Astrocyte (in vitro differentiated cells and primary cell): ENCODE data around the gene SLC25A26. TPM values are rescaled to one million over a fixed set of nuclear protein-coding genes. Genes with fewer than 3 reads are reported as not detected.

Source experiments
- DNase-seq: peaks from one replicate; pipeline ENCODE4 v3.0.0-alpha.2; 2010; ENCODE audit warnings: low read depth
- FAIRE-seq: peaks from 2 replicates; lab custom pipeline; 2011; peaks lifted over from hg19 to GRCh38; lab: Jason Lieb, UNC
- H2AFZ ChIP-seq: 2 replicates; pipeline ENCODE4 v1.6.0; 2012; ENCODE audit warnings: low read depth, low read length, inconsistent platforms
- H3K27ac ChIP-seq: 2 replicates; pipeline ENCODE4 v1.5.1; 2011; ENCODE audit warnings: low read depth, low read length, inconsistent platforms
- H3K27me3 ChIP-seq: 2 replicates; pipeline ENCODE4 v1.6.0; 2011; ENCODE audit warnings: low read length, inconsistent platforms; ENCODE audit not compliant: insufficient read depth
- H3K36me3 ChIP-seq: 2 replicates; pipeline ENCODE4 v1.5.1; 2011; ENCODE audit warnings: low read length, inconsistent platforms; ENCODE audit not compliant: insufficient read depth
- H3K4me1 ChIP-seq: 2 replicates; pipeline ENCODE4 v1.5.1; 2011; ENCODE audit warnings: low read length, inconsistent platforms; ENCODE audit not compliant: insufficient read depth
- H3K4me2 ChIP-seq: 2 replicates; pipeline ENCODE4 v1.6.0; 2012; ENCODE audit warnings: low read length, inconsistent platforms
- H3K4me3 ChIP-seq: 2 replicates; pipeline ENCODE4 v1.5.1; 2011; ENCODE audit warnings: low read depth, mild to moderate bottlenecking, low read length, inconsistent platforms; ENCODE audit not compliant: insufficient read depth
- H3K79me2 ChIP-seq: 2 replicates; pipeline ENCODE4 v1.6.0; 2012; ENCODE audit warnings: mild to moderate bottlenecking, low read length, inconsistent platforms; ENCODE audit not compliant: insufficient read depth
- H3K9ac ChIP-seq: 2 replicates; pipeline ENCODE4 v1.6.0; 2012; ENCODE audit warnings: mild to moderate bottlenecking, low read length, inconsistent platforms
- H3K9me3 ChIP-seq: 2 replicates; pipeline ENCODE4 v1.5.1; 2012; ENCODE audit warnings: low read depth, mild to moderate bottlenecking, low read length, inconsistent platforms; ENCODE audit not compliant: insufficient read depth
- H4K20me1 ChIP-seq: 2 replicates; pipeline ENCODE4 v1.6.0; 2012; ENCODE audit warnings: low read length, inconsistent platforms; ENCODE audit not compliant: insufficient read depth
- H3K27ac Mint-ChIP-seq: one replicate; pipeline ENCODE4 v1.8.0; 2021; ENCODE audit warnings: mild to moderate bottlenecking, mixed read lengths; ENCODE audit not compliant: unreplicated experiment
- H3K27me3 Mint-ChIP-seq: one replicate; pipeline ENCODE4 v1.8.0; 2021; ENCODE audit warnings: low read depth, mixed read lengths; ENCODE audit not compliant: unreplicated experiment
- H3K36me3 Mint-ChIP-seq: one replicate; pipeline ENCODE4 v1.8.0; 2021; ENCODE audit warnings: low read depth, mixed read lengths; ENCODE audit not compliant: unreplicated experiment
- H3K4me1 Mint-ChIP-seq: one replicate; pipeline ENCODE4 v1.8.0; 2021; ENCODE audit warnings: low read depth, mixed read lengths; ENCODE audit not compliant: unreplicated experiment
- H3K4me3 Mint-ChIP-seq: one replicate; pipeline ENCODE4 v1.8.0; 2021; ENCODE audit warnings: mild to moderate bottlenecking, moderate library complexity, mixed read lengths; ENCODE audit not compliant: unreplicated experiment
- H3K9me3 Mint-ChIP-seq: one replicate; pipeline ENCODE4 v1.8.0; 2021; ENCODE audit warnings: mild to moderate bottlenecking, mixed read lengths; ENCODE audit not compliant: unreplicated experiment
- EZH2 ChIP-seq: IDR thresholded peaks from 2 replicates; pipeline ENCODE4 v1.6.1; 2012; ENCODE audit warnings: mild to moderate bottlenecking, low read length, inconsistent platforms; ENCODE audit not compliant: insufficient read depth
- total RNA-seq: library from RNA; stranded (reverse); gene quantifications from 2 replicates; pipeline ENCODE4 v1.2.1, GENCODE V29; 2021
- TF ChIP-seq, protein P1 (sequence below): IDR thresholded peaks from 2 replicates; pipeline ENCODE4 v1.5.1; 2011; ENCODE audit warnings: low read depth, mild to moderate bottlenecking, inconsistent platforms, low read length, moderate library complexity; ENCODE audit not compliant: insufficient read depth

Gene SLC25A26
- total RNA-seq, 1 donor from 2014 or later: 17.9 TPM

DNA sequence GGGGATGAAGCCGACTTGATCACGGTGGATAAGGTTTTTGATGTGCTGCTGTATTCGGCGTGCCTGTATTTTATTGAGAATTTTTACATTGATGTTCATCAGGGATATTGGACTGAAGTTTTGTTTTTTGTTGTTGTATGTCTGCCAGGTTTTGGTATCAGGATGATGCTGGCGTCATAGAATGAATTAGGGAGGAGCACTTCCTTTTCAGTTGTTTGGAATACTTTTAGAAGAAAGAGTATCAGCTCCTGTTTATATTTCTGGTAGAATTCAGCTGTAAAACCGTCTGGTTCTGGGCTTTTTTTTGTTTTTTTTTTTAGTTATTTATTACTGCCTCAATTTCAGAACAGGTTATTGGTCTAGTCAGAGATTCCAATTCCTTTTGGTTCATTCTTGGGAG, 93.7 kb downstream of the SLC25A26 start:
- Histone ChIP-seq H3K27me3 (no peaks in the 10 kb centered on the region), H2AFZ (no peak overlapping the region), H3K27ac (no peak overlapping the region), H3K4me2 (no peak overlapping the region), H3K9ac (no peak overlapping the region), H3K4me3 (no peak overlapping the region), H3K79me2 (no peaks in the 10 kb centered on the region), H3K9me3 (no peaks in the 10 kb centered on the region), H3K4me1 (no peaks in the 10 kb centered on the region), H4K20me1 (no peaks in the 10 kb centered on the region), H3K36me3 (no peaks in the 10 kb centered on the region)
- Mint-ChIP-seq H3K4me1 (no peaks in the 10 kb centered on the region), H3K27ac (no peak overlapping the region), H3K4me3 (no peak overlapping the region), H3K27me3 (no peaks in the 10 kb centered on the region), H3K36me3 (peaks cover 4% of the 10 kb centered on the region), H3K9me3 (peaks cover 7% of the 10 kb centered on the region)
- DNase-seq (no peak), FAIRE-seq (no peak)
- TF ChIP-seq, protein P1, sequence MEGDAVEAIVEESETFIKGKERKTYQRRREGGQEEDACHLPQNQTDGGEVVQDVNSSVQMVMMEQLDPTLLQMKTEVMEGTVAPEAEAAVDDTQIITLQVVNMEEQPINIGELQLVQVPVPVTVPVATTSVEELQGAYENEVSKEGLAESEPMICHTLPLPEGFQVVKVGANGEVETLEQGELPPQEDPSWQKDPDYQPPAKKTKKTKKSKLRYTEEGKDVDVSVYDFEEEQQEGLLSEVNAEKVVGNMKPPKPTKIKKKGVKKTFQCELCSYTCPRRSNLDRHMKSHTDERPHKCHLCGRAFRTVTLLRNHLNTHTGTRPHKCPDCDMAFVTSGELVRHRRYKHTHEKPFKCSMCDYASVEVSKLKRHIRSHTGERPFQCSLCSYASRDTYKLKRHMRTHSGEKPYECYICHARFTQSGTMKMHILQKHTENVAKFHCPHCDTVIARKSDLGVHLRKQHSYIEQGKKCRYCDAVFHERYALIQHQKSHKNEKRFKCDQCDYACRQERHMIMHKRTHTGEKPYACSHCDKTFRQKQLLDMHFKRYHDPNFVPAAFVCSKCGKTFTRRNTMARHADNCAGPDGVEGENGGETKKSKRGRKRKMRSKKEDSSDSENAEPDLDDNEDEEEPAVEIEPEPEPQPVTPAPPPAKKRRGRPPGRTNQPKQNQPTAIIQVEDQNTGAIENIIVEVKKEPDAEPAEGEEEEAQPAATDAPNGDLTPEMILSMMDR: no peak

GRCh38 chr3:66317750-66318376, 97.1 kb downstream of the SLC25A26 start:
- no peak for FAIRE-seq

DNA sequence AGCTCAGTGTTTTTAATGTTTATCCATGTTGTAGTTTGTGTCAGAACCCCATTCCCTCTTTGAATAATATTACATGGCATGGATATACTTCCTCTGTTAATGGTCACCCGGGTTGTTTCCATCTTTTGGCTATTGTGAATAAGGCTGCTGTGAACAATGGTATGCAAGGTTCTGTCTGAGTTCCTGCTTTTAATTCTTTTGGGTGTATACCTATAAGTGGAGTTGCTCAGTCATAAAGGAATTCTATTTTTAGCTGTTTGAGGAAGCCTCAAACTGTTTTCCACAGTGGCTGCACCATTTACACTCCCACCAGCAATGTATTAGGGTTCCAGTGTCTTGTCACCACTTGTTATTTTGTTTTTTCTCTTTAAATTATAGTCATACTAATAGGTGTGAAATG, 99.6 kb downstream of the SLC25A26 start:
- H3K4me3 Mint-ChIP-seq: no peak overlapping the region
- peaks cover 2% of the 10 kb centered on the region for H3K9me3 Mint-ChIP-seq
- no peak for FAIRE-seq
- no peak overlapping the region for H3K27ac Mint-ChIP-seq
- no peaks in the 10 kb centered on the region for H4K20me1 ChIP-seq
- no peaks in the 10 kb centered on the region for H3K27me3 ChIP-seq
- no peak overlapping the region for H3K4me2 ChIP-seq
- H3K9me3 ChIP-seq: no peaks in the 10 kb centered on the region
- H3K9ac ChIP-seq: no peak overlapping the region
- no peaks in the 10 kb centered on the region for H3K79me2 ChIP-seq
- no peaks in the 10 kb centered on the region for H3K27me3 Mint-ChIP-seq
- TF ChIP-seq, protein P1: no peak
- no peak for TF ChIP-seq EZH2
- no peak overlapping the region for H3K4me3 ChIP-seq
- DNase-seq: no peak
- no peaks in the 10 kb centered on the region for H3K4me1 ChIP-seq
- no peak overlapping the region for H2AFZ ChIP-seq
- H3K27ac ChIP-seq: no peak overlapping the region
- no peaks in the 10 kb centered on the region for H3K36me3 ChIP-seq
- H3K36me3 Mint-ChIP-seq: no peaks in the 10 kb centered on the region
- H3K4me1 Mint-ChIP-seq: peaks cover 6% of the 10 kb centered on the region

More at GRCh38 chr3:66317750-66318376, 97.1 kb downstream of the SLC25A26 start:
- no peak overlapping the region for H3K9ac ChIP-seq
- TF ChIP-seq EZH2: no peak
- TF ChIP-seq, protein P1: no peak
- H3K9me3 Mint-ChIP-seq: peaks cover 7% of the 10 kb centered on the region
- H3K4me1 Mint-ChIP-seq: peaks cover 6% of the 10 kb centered on the region
- no peaks in the 10 kb centered on the region for H4K20me1 ChIP-seq
- H3K4me3 Mint-ChIP-seq: no peak overlapping the region
- DNase-seq: no peak
- H3K27ac Mint-ChIP-seq: no peak overlapping the region
- no peaks in the 10 kb centered on the region for H3K27me3 Mint-ChIP-seq
- peaks cover under 1% of the 10 kb centered on the region for H3K36me3 Mint-ChIP-seq
- no peak overlapping the region for H3K4me2 ChIP-seq
- no peaks in the 10 kb centered on the region for H3K9me3 ChIP-seq
- H3K27ac ChIP-seq: no peak overlapping the region
- no peak overlapping the region for H2AFZ ChIP-seq
- no peak overlapping the region for H3K4me3 ChIP-seq
- H3K4me1 ChIP-seq: no peaks in the 10 kb centered on the region
- H3K79me2 ChIP-seq: no peaks in the 10 kb centered on the region
- H3K36me3 ChIP-seq: no peaks in the 10 kb centered on the region
- no peaks in the 10 kb centered on the region for H3K27me3 ChIP-seq
